Astrocyte of the cerebellum (primary cell): ENCODE results near the gene MYT1.
A peak's percentile ranks its signal among the peaks of the same experiment; 100 is the strongest.

Experiments used
- DNase-seq: peaks from one replicate; pipeline ENCODE4 v3.0.0-alpha.2; 2011; ENCODE audit warnings: low read depth
- H3K4me3 ChIP-seq: 2 replicates; pipeline ENCODE4 v1.5.1; 2011; ENCODE audit warnings: mild to moderate bottlenecking, low read depth, low read length, moderate library complexity
- in situ Hi-C: cut with HindIII; loops from 2 replicates; pipeline ENCODE4 v1.10.0; 2017; ENCODE audit warnings: low sequenced_read_pairs
- TF ChIP-seq, protein P1 (sequence below): IDR thresholded peaks from 2 replicates; pipeline ENCODE4 v1.5.1; 2012; ENCODE audit warnings: low read length, low read depth, moderate library complexity, mild to moderate bottlenecking; ENCODE audit errors: missing control alignments

The MYT1 gene

DNA sequence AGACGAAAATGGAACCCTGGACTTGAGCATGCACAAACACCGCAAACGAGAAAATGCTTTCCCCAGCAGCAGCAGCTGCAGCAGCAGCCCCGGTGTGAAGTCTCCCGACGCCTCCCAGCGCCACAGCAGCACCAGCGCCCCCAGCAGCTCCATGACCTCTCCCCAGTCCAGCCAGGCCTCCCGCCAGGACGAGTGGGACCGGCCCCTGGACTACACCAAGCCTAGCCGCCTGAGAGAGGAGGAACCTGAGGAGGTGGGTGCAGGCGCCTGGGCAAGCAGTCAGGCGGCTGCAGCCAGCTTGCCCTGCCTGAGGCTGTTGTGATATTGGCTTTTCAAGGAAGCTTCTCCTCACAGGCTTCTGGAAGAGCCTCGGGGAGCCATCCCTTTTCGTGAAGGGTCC lies 55.5 kb downstream of the MYT1 start:
- no peak overlapping the region for H3K4me3 ChIP-seq
- in situ Hi-C loops: no loop called here
- no peak for DNase-seq
- TF ChIP-seq, protein P1, sequence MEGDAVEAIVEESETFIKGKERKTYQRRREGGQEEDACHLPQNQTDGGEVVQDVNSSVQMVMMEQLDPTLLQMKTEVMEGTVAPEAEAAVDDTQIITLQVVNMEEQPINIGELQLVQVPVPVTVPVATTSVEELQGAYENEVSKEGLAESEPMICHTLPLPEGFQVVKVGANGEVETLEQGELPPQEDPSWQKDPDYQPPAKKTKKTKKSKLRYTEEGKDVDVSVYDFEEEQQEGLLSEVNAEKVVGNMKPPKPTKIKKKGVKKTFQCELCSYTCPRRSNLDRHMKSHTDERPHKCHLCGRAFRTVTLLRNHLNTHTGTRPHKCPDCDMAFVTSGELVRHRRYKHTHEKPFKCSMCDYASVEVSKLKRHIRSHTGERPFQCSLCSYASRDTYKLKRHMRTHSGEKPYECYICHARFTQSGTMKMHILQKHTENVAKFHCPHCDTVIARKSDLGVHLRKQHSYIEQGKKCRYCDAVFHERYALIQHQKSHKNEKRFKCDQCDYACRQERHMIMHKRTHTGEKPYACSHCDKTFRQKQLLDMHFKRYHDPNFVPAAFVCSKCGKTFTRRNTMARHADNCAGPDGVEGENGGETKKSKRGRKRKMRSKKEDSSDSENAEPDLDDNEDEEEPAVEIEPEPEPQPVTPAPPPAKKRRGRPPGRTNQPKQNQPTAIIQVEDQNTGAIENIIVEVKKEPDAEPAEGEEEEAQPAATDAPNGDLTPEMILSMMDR: no peak

DNA sequence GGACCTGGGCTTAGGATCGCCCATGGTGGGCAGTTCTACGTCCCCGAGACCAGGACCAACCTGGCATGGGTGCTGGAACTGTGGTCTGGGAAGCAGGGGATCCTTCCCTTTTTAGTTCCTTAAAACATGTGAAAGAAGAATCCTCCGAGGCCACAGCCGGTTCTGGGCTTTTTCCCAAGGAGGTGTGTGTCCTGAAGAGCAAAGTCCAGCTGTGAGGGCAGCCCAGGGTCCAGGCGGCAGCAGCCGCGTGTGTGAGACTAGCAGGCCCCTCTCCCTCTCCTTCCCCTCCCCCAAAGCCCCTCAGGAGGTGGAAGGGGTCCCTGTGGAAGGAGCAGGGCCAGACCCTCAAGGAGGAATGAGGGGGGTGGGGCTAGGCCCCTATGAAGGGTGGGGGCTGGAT lies 56.2 kb downstream of the MYT1 start:
- TF ChIP-seq, protein P1: no peak
- in situ Hi-C loops: no loop called here
- no peak overlapping the region for H3K4me3 ChIP-seq
- DNase-seq: no peak

DNA sequence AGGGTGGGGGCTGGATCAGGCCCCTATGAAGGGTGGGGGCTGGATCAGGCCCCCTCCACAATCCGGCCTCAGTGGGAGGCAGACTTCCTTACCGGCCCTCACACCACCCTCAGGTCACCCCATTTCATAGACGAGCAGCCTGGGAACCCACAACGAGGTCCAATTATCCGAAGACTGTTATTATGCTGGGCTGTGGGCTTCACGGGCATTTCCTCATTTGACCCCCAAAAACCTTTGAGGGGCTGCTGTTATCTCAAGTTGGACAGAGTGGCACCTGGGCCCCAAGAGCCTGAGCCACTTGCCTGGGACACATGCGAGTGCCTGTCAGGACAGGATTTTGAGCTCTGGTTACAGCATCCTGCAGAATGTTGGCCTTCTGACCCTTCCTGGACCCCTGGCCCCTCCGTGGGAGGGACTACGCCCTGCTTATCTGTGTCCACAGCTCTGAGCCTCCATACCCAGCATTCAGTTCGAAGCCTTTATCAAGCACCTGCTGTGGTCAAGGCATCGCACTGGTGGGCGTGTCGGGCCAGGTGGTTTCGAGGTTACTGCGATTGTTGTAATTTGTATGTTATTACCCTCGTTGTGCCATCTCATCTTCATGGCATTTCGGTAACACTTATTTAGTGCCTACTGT lies 56.8 kb downstream of the MYT1 start:
- no peak for DNase-seq
- in situ Hi-C loops: no loop called here
- no peak overlapping the region for H3K4me3 ChIP-seq
- TF ChIP-seq, protein P1: no peak

DNA sequence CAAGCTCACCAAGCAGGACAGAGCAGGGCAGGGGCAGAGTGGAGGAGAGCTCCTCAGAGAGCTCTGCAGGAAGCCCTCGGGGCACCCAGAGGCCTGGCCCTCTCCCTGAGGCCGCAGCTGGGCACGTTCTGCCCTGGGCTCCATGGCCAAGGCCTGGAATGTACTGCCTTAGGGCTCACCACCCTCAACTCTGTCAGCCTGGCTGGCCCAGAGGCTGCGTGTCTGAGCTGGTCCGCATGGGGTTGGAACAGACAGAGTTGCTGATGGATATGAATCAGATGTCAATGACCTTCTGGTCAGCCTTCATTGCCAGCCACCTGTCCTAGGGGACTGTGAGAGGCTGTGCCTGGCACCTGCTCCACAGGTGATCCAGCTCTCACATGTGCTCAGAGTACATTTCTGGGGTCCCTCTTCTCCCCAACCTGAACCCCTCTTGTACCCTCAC lies 58.1 kb downstream of the MYT1 start:
- DNase-seq: no peak
- in situ Hi-C loops: no loop called here
- TF ChIP-seq, protein P1: no peak
- H3K4me3 ChIP-seq: no peak overlapping the region

DNA sequence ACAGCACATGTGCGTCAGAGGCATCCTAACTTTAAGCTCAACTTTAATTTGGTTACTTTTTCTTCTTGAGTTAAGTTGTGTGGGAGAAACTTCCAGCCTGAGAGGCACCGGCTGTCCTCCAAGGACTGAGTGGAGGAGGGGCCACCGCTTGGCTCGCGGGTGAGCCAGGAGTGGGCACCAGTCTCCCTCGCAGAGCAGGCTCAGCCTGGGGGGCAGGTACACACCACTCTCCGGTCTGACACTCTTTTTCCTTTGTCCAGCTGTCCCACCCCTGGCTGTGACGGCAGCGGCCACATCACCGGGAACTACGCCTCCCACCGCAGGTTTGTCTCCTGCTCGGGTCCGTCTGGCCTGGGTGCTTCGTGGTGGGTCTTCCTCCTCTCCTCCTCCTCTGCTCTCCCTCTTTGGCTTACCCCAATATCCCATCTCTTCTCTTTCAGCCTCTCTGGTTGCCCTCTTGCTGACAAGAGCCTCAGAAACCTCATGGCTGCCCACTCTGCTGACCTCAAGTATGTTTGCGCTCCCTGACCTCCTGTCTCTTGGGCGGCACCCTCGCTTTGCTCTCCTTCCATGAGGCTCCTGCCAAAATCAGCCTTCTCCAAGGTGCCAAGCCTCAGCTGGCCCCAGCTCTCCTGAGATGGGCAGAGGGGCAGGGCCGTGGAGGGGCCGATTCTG lies 58.7 kb downstream of the MYT1 start:
- no peak overlapping the region for H3K4me3 ChIP-seq
- in situ Hi-C loops: no loop called here
- TF ChIP-seq, protein P1: no peak
- DNase-seq: no peak

DNA sequence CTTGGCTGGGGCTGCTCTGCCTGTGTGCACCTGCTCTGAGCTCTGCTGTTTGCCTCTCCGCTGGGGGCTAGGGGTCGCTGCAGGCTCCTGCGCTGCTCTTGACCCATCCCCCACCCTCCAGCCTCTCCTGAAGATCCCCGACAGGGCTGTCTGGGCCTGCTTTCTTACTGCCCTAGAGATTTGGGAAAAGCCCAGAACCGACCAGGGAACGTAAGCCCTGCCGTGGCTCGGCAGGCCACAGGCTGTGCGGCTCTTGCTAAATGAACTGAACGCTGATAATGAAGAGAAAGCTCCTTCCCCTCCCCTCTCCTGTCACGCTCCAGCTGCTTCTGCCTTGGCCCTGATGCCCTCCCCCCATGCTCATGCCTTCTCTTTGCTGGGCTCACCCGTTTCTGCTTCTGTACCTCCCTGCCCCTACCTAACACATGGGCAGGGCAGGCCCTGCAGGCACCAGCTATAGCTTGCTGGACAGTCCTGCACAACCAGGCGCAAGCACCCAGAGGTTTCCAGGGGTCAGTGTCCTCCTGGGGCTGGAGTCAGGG lies 59.3 kb downstream of the MYT1 start:
- in situ Hi-C loops: no loop called here
- no peak overlapping the region for H3K4me3 ChIP-seq
- DNase-seq: no peak
- TF ChIP-seq, protein P1: peak; percentile 46
